Endothelial cell of umbilical vein (primary cell): ENCODE measurements around the gene IGSF22. TPM values are rescaled to one million over a fixed set of nuclear protein-coding genes. Genes with fewer than 3 reads are reported as not detected.

Experiments
- BruUV-seq: library from RNA; stranded (reverse); fragments of 400-500 nt; replicated peaks from 2 replicates; lab custom pipeline; 2021; lab: Mats Ljungman, UMichigan
- CTCF ChIA-PET: fragments of 300-600, 350-600 bp; sonication (Branson Sonifier 250); formaldehyde crosslinking; loops from one replicate; lab custom pipeline; 2021; ENCODE audit warnings: antibody characterized with exemption, inconsistent platforms; lab: Charles Lee
- POLR2A ChIA-PET: fragments of 300-600, 350-600 bp; sonication (Branson Sonifier 250); formaldehyde crosslinking; loops from one replicate; lab custom pipeline; 2021; ENCODE audit warnings: antibody characterized with exemption, inconsistent platforms; lab: Charles Lee
- DNase-seq: peaks from one replicate; pipeline ENCODE4 v3.0.0-alpha.2; 2011; ENCODE audit warnings: low read depth, low spot score
- FAIRE-seq: peaks from 2 replicates; lab custom pipeline; 2011; peaks lifted over from hg19 to GRCh38; lab: Jason Lieb, UNC
- H2AFZ ChIP-seq: 2 replicates; pipeline ENCODE4 v1.6.0; 2012; ENCODE audit warnings: low read depth, low read length, control low read depth, inconsistent platforms
- H3K27ac ChIP-seq: 2 replicates; pipeline ENCODE4 v1.5.1; 2011; ENCODE audit warnings: low read depth, mild to moderate bottlenecking, control low read depth, low read length, moderate library complexity; ENCODE audit not compliant: insufficient read depth
- H3K27me3 ChIP-seq, 2 experiments: 2 replicates each; pipeline versions ENCODE4 v1.6.0 to v1.6.1; 2011; ENCODE audit warnings: low read length in 2 of 2, mixed read lengths in 1 of 2; ENCODE audit not compliant: control insufficient read depth in 2 of 2, insufficient read depth in 2 of 2
- H3K36me3 ChIP-seq, 2 experiments: 2 replicates in 1 of 2; 3 replicates in 1 of 2; pipeline ENCODE4 v1.5.1; 2011; ENCODE audit warnings: low read length in 2 of 2, mild to moderate bottlenecking in 1 of 2, moderate library complexity in 1 of 2; ENCODE audit not compliant: control insufficient read depth in 2 of 2, insufficient read depth in 2 of 2; ENCODE audit errors: extremely low read depth in 1 of 2
- H3K4me1 ChIP-seq: 3 replicates; pipeline ENCODE4 v1.5.1; 2011; ENCODE audit warnings: mild to moderate bottlenecking, low read length; ENCODE audit not compliant: control insufficient read depth, insufficient read depth; ENCODE audit errors: extremely low read depth
- H3K4me2 ChIP-seq: 2 replicates; pipeline ENCODE4 v1.6.1; 2011; ENCODE audit warnings: low read length, control low read depth, mixed read lengths; ENCODE audit not compliant: insufficient read depth
- H3K4me3 ChIP-seq, 3 experiments: fragments of 200-600 bp in 1 of 3; sonication (generic), shearing (Covaris generic) in 1 of 3; replicated peaks in 1 of 3; 2 replicates each; pipeline ENCODE4 v1.5.1; 2011 to 2016; ENCODE audit warnings: control low read depth in 3 of 3, low read length in 3 of 3, mild to moderate bottlenecking in 2 of 3, inconsistent platforms in 1 of 3, low read depth in 1 of 3, moderate library complexity in 1 of 3; ENCODE audit not compliant: insufficient read depth in 1 of 3
- H3K79me2 ChIP-seq: 2 replicates; pipeline ENCODE4 v1.6.0; 2012; ENCODE audit warnings: low read length, inconsistent platforms; ENCODE audit not compliant: control insufficient read depth, insufficient read depth
- H3K9ac ChIP-seq: replicated peaks from 2 replicates; pipeline ENCODE3; 2011; ENCODE audit warnings: low read length, control low read depth; ENCODE audit not compliant: insufficient read depth; ENCODE audit errors: extremely low read depth
- H3K9me1 ChIP-seq: replicated peaks from 3 replicates; pipeline ENCODE4 v1.6.0; 2011; ENCODE audit warnings: mild to moderate bottlenecking, low read length; ENCODE audit not compliant: control insufficient read depth, insufficient read depth; ENCODE audit errors: extremely low read depth
- H3K9me3 ChIP-seq: replicated peaks from 2 replicates; pipeline ENCODE4 v1.5.1; 2012; ENCODE audit warnings: low read length, inconsistent platforms; ENCODE audit not compliant: control insufficient read depth, insufficient read depth
- H4K20me1 ChIP-seq: replicated peaks from 2 replicates; pipeline ENCODE3; 2011; ENCODE audit warnings: mild to moderate bottlenecking, low read length; ENCODE audit not compliant: control insufficient read depth, insufficient read depth; ENCODE audit errors: extremely low read depth
- EZH2 ChIP-seq: IDR thresholded peaks from 2 replicates; pipeline ENCODE4 v1.6.1; 2012; ENCODE audit warnings: borderline replicate concordance, low read depth, mild to moderate bottlenecking, moderate library complexity, low read length, inconsistent platforms; ENCODE audit not compliant: severe bottlenecking
- FOS ChIP-seq: IDR thresholded peaks from 2 replicates; pipeline ENCODE4 v1.6.1; 2011; ENCODE audit warnings: mild to moderate bottlenecking, low read length, moderate library complexity, borderline replicate concordance; ENCODE audit not compliant: insufficient read depth
- GATA2 ChIP-seq: IDR thresholded peaks from 2 replicates; pipeline ENCODE4 v1.7.0; 2011; ENCODE audit warnings: low read depth, mild to moderate bottlenecking, moderate library complexity, mixed read lengths, low read length; ENCODE audit not compliant: insufficient read length, insufficient read depth
- JUN ChIP-seq: IDR thresholded peaks from 2 replicates; pipeline ENCODE4 v1.6.1; 2011; ENCODE audit warnings: borderline replicate concordance, low read depth; ENCODE audit not compliant: insufficient read length, insufficient read depth
- MYC ChIP-seq: IDR thresholded peaks from one replicate; pipeline ENCODE4 v1.6.1; 2011; ENCODE audit warnings: mild to moderate bottlenecking, low read depth, low read length
- POLR2A ChIP-seq: IDR thresholded peaks from 2 replicates; pipeline ENCODE4 v1.6.1; 2012; ENCODE audit warnings: low read depth, mild to moderate bottlenecking, control low read depth, low read length
- POLR2AphosphoS5 ChIP-seq: IDR thresholded peaks from 2 replicates; pipeline ENCODE4 v1.6.1; 2012; ENCODE audit warnings: low read depth, mild to moderate bottlenecking, control low read depth, low read length, moderate library complexity; ENCODE audit not compliant: insufficient read depth
- dilution Hi-C: fragments of 300-500 bp; cut with MboI; formaldehyde crosslinking; loops from one replicate; pipeline ENCODE4 v1.15.0; 2019; ENCODE audit warnings: low sequenced_read_pairs; ENCODE audit not compliant: extremely low pct_ligation_motif_present
- intact Hi-C: fragments of 100-400 bp; cut with micrococcal nuclease; formaldehyde crosslinking; loops from one replicate; pipeline ENCODE4 v1.10.0; 2022
- polyA plus RNA-seq, 4 experiments: library from polyadenylated mRNA; depleted of rRNA in 3 of 4; stranded (reverse) in 3 of 4; unstranded in 1 of 4; fragments of >200 nt; gene quantifications; 2 replicates each; pipeline versions ENCODE4 v1.2.1 to v1.2.3, GENCODE V29; 2011 to 2012; ENCODE audit warnings: missing spikeins in 1 of 4
- total RNA-seq: library from RNA; stranded (reverse); gene quantifications from 2 replicates; pipeline ENCODE4 v1.2.3, GENCODE V29; 2021
- TF ChIP-seq, protein P1 (sequence below): IDR thresholded peaks from 2 replicates; pipeline ENCODE4 v1.6.1; 2011; ENCODE audit not compliant: insufficient read depth, insufficient read length
- TF ChIP-seq, protein P2 (sequence below), 2 donors: IDR thresholded peaks; 1 replicate in 1 of 2; 2 replicates in 1 of 2; pipeline ENCODE4 v1.5.1; 2011; ENCODE audit warnings: low read length in 2 of 2, mild to moderate bottlenecking in 2 of 2, moderate library complexity in 2 of 2, control low read depth in 1 of 2, inconsistent platforms in 1 of 2, low read depth in 1 of 2; ENCODE audit not compliant: insufficient read depth in 1 of 2; ENCODE audit errors: extremely low read depth in 1 of 2

IGSF22 gene
- total and polyA plus RNA-seq, 2 donors (not counting 3 experiments of a cell fraction or from before 2014, with no cell fraction given), result not detected

DNA sequence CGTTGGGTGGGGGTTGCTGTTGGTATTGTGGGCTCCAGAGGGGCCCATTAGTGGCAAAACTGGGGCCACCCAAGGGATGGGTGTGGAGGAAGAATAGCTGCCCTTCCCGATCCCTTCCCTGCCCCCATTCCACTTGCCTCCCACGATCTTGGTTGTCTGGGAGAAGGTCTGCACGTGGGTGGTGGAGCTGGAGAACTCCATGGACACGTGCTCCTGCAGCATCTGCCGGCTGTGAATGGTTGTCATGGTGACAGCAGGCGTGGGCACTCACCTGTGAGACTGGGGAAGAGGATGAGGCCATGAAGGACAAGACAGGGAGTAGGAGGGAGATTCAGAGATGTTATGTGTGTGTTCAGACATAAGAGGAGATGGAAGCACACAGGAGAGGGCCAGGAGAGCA is 2.0 kb downstream of the IGSF22 start:
- no peak for FAIRE-seq
- H3K9ac ChIP-seq, result no peak overlapping the region
- H3K27ac ChIP-seq, result no peak overlapping the region
- H4K20me1 ChIP-seq, result no peaks in the 10 kb centered on the region
- H3K9me1 ChIP-seq, result no peaks in the 10 kb centered on the region
- intact Hi-C loops (loop anchor here (2.0 to 5.0 kb wide), 2 partner anchors 17 to 78 kb away; no protein-coding TSS in a partner anchor), dilution Hi-C loops (no loop called here)
- no peaks in the 10 kb centered on the region for H3K9me3 ChIP-seq
- no peak overlapping the region for H2AFZ ChIP-seq
- TF ChIP-seq MYC, result no peak
- no peak for TF ChIP-seq GATA2
- TF ChIP-seq, protein P1, sequence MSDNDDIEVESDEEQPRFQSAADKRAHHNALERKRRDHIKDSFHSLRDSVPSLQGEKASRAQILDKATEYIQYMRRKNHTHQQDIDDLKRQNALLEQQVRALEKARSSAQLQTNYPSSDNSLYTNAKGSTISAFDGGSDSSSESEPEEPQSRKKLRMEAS, result no peak
- TF ChIP-seq, protein P2, sequence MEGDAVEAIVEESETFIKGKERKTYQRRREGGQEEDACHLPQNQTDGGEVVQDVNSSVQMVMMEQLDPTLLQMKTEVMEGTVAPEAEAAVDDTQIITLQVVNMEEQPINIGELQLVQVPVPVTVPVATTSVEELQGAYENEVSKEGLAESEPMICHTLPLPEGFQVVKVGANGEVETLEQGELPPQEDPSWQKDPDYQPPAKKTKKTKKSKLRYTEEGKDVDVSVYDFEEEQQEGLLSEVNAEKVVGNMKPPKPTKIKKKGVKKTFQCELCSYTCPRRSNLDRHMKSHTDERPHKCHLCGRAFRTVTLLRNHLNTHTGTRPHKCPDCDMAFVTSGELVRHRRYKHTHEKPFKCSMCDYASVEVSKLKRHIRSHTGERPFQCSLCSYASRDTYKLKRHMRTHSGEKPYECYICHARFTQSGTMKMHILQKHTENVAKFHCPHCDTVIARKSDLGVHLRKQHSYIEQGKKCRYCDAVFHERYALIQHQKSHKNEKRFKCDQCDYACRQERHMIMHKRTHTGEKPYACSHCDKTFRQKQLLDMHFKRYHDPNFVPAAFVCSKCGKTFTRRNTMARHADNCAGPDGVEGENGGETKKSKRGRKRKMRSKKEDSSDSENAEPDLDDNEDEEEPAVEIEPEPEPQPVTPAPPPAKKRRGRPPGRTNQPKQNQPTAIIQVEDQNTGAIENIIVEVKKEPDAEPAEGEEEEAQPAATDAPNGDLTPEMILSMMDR (IDR thresholded peaks at IDR 0.05; ENCODE audit: extremely low read depth in 1 of 2, insufficient read depth in 1 of 2, low read depth in 1 of 2, low read length in 2 of 2), result no peak
- no peak for TF ChIP-seq FOS
- TF ChIP-seq POLR2A, result no peak
- TF ChIP-seq EZH2, result no peak
- no peak for TF ChIP-seq POLR2AphosphoS5
- TF ChIP-seq JUN, result no peak
- H3K27me3 ChIP-seq, result peaks cover 0 to 3% of the 10 kb centered on the region in 2 experiments
- H3K79me2 ChIP-seq, result no peaks in the 10 kb centered on the region
- ChIA-PET POLR2A (no interaction called here), CTCF (interaction anchor here (1.0 to 3.2 kb wide), 6 partner anchors 8 to 608 kb away, joined by 4 to 43 read pairs (median 6); no protein-coding TSS in a partner anchor)
- no TSS peak for BruUV-seq
- DNase-seq, result no peak
- no peak overlapping the region for H3K4me3 ChIP-seq
- no peak overlapping the region for H3K4me2 ChIP-seq
- H3K4me1 ChIP-seq, result peaks cover 7% of the 10 kb centered on the region
- H3K36me3 ChIP-seq, result no peaks in the 10 kb centered on the region
